HUES48 (cell line): ENCODE results near the gene SMOC2.

Source experiments
- H3K27ac ChIP-seq: one replicate; pipeline ENCODE4 v1.7.0; 2013; ENCODE audit warnings: low read depth, low read length, inconsistent platforms
- H3K27me3 ChIP-seq: 2 replicates; pipeline ENCODE4 v1.6.1; 2013; ENCODE audit warnings: mild to moderate bottlenecking, low read length; ENCODE audit not compliant: control insufficient read depth, insufficient read depth
- H3K36me3 ChIP-seq: 2 replicates; pipeline ENCODE4 v1.6.1; 2013; ENCODE audit warnings: low read length; ENCODE audit not compliant: control insufficient read depth, insufficient read depth
- H3K4me1 ChIP-seq: 2 replicates; pipeline ENCODE4 v1.6.1; 2013; ENCODE audit warnings: mild to moderate bottlenecking, low read length; ENCODE audit not compliant: control insufficient read depth, insufficient read depth
- H3K4me3 ChIP-seq: 2 replicates; pipeline ENCODE4 v1.5.1; 2013; ENCODE audit warnings: mild to moderate bottlenecking, low read depth, low read length
- H3K9ac ChIP-seq: 2 replicates; pipeline ENCODE4 v1.6.1; 2013; ENCODE audit warnings: mild to moderate bottlenecking, low read depth, low read length, moderate library complexity
- H3K9me3 ChIP-seq: 2 replicates; pipeline ENCODE4 v1.6.1; 2013; ENCODE audit warnings: low read length; ENCODE audit not compliant: control insufficient read depth, insufficient read depth

Gene SMOC2

DNA sequence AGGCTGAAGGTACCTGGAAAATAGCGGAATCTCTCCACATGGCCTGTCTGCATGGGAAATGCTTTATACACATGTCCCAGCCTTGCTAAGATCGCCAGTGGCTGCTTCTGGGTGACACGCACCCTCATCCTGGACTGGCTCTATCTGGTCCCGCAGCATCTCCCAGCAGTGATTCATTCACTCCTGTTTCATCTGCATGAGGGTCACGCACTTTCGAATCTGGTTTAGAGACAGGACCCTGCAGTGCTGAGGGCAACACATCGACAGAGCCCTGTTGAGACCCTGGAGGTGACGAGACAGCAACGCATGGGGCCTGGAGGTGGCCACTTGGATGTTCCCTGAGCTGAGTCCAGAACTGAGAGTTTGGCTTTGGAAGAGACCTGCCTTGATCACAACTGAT lies 136.5 kb downstream of the SMOC2 start:
- Histone ChIP-seq H3K27me3 (no peaks in the 10 kb centered on the region), H3K9me3 (no peaks in the 10 kb centered on the region), H3K27ac (no peak overlapping the region), H3K4me3 (no peak overlapping the region), H3K9ac (no peak overlapping the region), H3K4me1 (no peaks in the 10 kb centered on the region), H3K36me3 (no peaks in the 10 kb centered on the region)

DNA sequence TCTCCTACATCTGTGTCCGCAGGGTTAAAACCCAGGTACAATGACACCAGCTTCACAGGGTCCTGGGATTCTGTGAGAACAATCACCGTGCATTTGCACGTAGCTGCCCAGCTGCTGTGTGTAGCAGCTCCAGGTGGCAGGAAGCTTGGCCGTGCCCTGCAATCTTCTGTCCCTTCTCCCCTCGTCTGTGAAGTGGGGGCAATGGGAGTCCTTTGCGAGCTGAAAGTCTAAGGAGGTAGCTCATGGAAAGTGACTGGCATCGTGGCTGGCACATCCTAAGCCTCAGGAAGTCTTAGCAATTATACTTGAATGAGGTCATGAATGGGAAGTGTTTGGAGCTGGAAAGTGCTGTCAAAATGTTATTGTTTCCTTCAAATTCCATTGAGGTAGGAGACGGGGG lies 137.1 kb downstream of the SMOC2 start:
- H3K27ac ChIP-seq = no peak overlapping the region
- H3K27me3 ChIP-seq = no peaks in the 10 kb centered on the region
- no peaks in the 10 kb centered on the region for H3K9me3 ChIP-seq

DNA sequence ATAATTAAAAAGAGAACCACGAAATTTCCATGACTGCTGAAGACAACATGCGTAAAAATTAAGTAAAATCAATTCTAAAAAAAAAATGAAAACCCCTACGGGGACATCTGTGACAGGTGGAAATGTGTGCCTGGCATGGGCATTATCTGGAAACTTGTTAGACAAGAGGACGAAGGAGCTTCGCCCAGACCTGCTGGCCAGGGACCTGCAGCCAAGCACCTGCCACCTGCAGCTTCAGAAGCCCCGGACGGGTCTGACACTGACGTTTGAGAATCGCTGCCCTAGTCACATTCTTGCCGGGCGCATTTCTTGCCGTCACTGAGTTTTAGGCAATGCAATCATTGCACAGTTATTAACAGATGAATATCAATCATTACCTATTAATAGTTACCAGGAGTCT lies 140.3 kb downstream of the SMOC2 start:
- Histone ChIP-seq H3K36me3 (no peaks in the 10 kb centered on the region), H3K4me1 (no peaks in the 10 kb centered on the region; the same call in 1 of the 2 replicates), H3K27me3 (no peaks in the 10 kb centered on the region), H3K9ac (no peak overlapping the region), H3K9me3 (no peaks in the 10 kb centered on the region), H3K27ac (no peak overlapping the region), H3K4me3 (no peak overlapping the region)

More for the DNA sequence above, 137.1 kb downstream of the SMOC2 start:
- Histone ChIP-seq H3K4me3 (no peak overlapping the region), H3K4me1 (no peaks in the 10 kb centered on the region), H3K9ac (no peak overlapping the region), H3K36me3 (no peaks in the 10 kb centered on the region)

DNA sequence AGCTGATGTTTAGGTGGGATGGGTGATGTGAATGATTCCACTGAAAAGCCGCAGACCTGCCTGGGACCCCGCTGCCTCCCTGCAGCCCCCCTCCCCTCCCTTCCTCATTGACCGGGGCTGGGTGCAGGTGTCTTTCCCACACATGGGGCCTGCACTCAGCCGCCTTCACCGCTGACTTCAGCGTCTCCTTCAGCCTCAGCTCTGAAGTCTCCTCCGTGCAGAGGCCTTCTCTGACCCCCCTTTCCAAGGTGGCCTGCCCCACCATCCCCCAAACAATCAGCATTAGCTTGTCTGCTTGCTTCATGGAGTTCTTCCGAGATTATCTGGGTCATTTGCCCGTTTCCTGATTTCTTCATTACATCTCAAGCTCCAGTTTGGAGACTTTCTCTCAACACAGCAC lies 140.7 kb downstream of the SMOC2 start:
- Histone ChIP-seq H3K4me3 (no peak overlapping the region), H3K4me1 (no peaks in the 10 kb centered on the region; the same call in 1 of the 2 replicates), H3K27ac (no peak overlapping the region), H3K27me3 (no peaks in the 10 kb centered on the region), H3K9ac (no peak overlapping the region), H3K9me3 (no peaks in the 10 kb centered on the region), H3K36me3 (no peaks in the 10 kb centered on the region)

DNA sequence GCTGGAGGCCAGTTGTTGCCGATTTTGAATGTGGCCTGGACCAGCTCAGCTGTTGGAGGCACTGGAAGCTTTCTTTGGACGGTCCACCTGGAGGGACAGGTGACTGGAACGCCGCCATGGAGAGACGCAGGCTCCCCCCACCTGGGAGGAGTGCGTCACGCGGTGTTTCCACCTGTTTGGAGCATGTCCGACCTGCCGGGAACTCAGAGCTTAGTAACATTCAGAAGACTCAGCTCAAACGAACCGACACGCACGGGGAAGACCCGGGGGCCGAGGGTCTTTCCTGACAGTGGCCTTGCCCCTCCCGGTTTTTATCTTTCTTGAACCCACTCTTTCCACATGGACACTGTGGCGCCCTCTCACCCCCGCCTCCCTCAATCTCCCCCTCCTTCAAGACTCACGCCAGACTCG lies 141.6 kb downstream of the SMOC2 start:
- Histone ChIP-seq H3K27me3 (no peaks in the 10 kb centered on the region), H3K36me3 (no peaks in the 10 kb centered on the region), H3K9me3 (no peaks in the 10 kb centered on the region), H3K4me1 (no peaks in the 10 kb centered on the region; the same call in 1 of the 2 replicates), H3K9ac (no peak overlapping the region), H3K27ac (no peak overlapping the region), H3K4me3 (no peak overlapping the region)

DNA sequence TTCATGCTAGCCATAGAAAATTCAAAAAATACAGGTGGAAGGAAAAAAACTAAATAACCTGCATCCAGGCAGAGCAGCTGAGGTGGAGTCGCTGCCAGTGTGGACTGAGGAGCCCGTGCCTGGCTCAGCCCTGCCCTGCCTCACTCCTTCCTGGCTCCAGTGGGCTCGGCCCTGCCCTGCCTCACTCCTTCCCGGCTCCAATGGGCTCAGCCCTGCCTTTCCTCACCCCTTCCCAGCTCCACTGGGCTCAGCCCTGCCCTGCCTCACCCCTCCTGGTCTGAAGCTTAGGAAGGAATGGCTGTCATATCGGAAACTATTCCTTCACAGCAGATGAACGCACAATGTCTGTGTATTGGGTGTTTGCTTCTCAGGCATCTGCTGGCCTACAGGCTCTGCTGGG lies 142.1 kb downstream of the SMOC2 start:
- no peaks in the 10 kb centered on the region for H3K9me3 ChIP-seq
- H3K4me1 ChIP-seq = no peaks in the 10 kb centered on the region; the same call in 1 of the 2 replicates
- H3K4me3 ChIP-seq = no peak overlapping the region
- H3K36me3 ChIP-seq = no peaks in the 10 kb centered on the region
- no peak overlapping the region for H3K9ac ChIP-seq
- no peaks in the 10 kb centered on the region for H3K27me3 ChIP-seq
- no peak overlapping the region for H3K27ac ChIP-seq

DNA sequence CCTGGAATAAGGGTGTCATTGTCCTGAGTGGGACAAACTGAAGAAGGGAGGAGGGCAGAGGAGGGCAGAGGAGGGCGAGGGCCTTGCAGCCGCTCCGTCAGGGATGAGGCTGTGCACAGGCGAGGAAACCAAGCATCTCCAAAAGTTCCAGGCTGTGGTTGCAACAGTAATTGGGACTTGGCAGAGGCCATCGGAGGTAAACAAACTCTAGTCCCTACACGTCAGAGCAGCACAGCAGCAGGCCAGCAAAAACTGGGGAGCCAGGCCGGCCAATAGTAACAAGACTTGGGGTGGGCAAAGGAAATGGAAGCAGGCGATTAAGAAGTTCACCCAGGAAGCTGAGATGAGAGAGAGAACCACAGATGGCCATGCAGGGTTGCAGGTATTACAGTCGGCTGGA lies 142.8 kb downstream of the SMOC2 start:
- H3K27ac ChIP-seq = no peak overlapping the region
- H3K36me3 ChIP-seq = no peaks in the 10 kb centered on the region
- H3K4me1 ChIP-seq = no peaks in the 10 kb centered on the region; the same call in 1 of the 2 replicates
- no peaks in the 10 kb centered on the region for H3K27me3 ChIP-seq
- H3K9ac ChIP-seq = no peak overlapping the region
- no peak overlapping the region for H3K4me3 ChIP-seq
- no peaks in the 10 kb centered on the region for H3K9me3 ChIP-seq

DNA sequence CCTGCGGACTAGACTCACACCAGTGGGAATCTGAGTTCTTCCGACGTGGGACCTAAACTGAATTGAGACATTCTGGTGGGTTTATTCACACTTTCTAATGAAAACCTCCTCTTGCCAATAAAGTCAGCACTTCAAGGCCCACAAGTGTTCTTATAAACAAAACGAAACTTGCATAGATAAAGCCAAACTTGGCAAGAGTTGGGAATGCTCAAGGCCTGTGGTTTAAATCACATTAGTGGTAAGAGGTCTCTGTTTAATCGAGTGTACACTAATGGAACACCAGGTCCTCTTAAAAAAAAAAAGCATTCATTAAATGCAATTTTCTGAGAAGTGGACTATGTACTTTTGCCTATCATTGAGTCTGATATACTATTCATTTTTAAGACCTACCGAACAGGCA lies 143.3 kb downstream of the SMOC2 start:
- no peak overlapping the region for H3K27ac ChIP-seq
- H3K36me3 ChIP-seq = no peaks in the 10 kb centered on the region
- H3K27me3 ChIP-seq = no peaks in the 10 kb centered on the region
- no peak overlapping the region for H3K9ac ChIP-seq
- no peak overlapping the region for H3K4me3 ChIP-seq
- no peaks in the 10 kb centered on the region for H3K9me3 ChIP-seq
- no peaks in the 10 kb centered on the region; the same call in 1 of the 2 replicates for H3K4me1 ChIP-seq

DNA sequence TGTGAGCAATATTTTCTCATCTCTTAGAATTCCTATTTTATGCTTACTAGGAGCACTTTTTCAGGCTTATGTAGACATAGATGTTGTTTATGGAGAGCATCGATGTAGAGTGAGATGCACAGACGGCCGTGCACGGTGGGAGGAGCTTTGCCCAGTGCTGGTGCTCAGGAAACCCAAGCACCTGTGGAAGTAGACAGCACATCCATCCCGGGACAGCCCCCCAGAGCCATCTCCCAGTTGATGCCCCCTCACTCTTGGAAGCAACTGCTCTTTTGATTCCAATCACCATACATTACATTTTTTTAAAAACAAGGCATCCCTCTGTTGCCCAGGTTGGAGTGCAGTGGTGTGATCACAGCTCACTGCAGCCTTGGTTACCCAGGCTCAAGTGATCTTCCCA lies 143.7 kb downstream of the SMOC2 start:
- Histone ChIP-seq H3K27ac (no peak overlapping the region), H3K36me3 (no peaks in the 10 kb centered on the region), H3K9me3 (no peaks in the 10 kb centered on the region), H3K4me1 (no peaks in the 10 kb centered on the region; the same call in 1 of the 2 replicates), H3K4me3 (no peak overlapping the region), H3K9ac (no peak overlapping the region), H3K27me3 (no peaks in the 10 kb centered on the region)

DNA sequence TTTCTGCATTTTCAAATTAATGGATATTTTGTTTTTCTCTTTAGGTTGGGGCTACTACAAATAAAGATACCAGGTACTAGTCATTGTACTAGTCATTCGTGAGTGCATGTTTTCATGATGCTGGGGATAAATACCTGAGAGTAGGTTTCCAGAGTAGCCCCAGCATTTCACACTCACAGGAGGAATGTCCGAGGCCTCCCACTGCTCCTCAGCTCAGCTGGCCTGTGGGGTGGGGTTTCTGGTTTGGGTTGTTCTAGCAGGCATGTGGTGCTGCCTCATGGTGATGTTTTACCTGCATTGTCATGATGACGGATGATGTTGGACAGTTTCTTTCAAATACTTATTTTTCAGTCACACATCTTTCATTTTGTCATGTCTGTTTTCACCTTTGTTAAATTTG lies 144.5 kb downstream of the SMOC2 start:
- Histone ChIP-seq H3K36me3 (no peaks in the 10 kb centered on the region), H3K27me3 (no peaks in the 10 kb centered on the region), H3K9me3 (no peaks in the 10 kb centered on the region), H3K9ac (no peak overlapping the region), H3K4me3 (no peak overlapping the region), H3K27ac (no peak overlapping the region), H3K4me1 (no peaks in the 10 kb centered on the region; the same call in 1 of the 2 replicates)

DNA sequence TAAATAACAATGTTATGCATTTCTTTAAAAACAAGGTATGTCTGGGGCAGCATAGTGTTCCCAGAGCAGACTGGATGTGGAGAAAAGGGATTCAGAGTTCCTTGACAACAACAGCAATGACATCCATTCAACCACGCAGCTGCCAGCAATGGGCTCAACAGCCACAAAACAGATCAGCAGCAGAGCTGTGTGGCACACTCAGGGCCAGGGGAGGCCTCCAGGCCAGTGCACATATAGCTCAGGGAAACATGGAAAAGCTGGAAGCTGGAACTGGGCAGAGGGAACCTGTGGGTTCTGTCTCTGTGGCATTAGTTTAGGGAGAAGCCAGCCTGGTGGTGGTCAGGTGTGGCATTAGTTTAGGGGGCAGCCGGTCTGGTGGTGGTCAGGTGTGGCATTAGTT lies 148.3 kb downstream of the SMOC2 start:
- Histone ChIP-seq H3K27me3 (no peaks in the 10 kb centered on the region), H3K27ac (no peak overlapping the region), H3K4me1 (no peaks in the 10 kb centered on the region; the same call in 1 of the 2 replicates), H3K9ac (no peak overlapping the region), H3K9me3 (0 out of 2 replicates have a peak, but pooled peaks cover 4% of the 10 kb centered on the region), H3K36me3 (no peaks in the 10 kb centered on the region), H3K4me3 (no peak overlapping the region)

DNA sequence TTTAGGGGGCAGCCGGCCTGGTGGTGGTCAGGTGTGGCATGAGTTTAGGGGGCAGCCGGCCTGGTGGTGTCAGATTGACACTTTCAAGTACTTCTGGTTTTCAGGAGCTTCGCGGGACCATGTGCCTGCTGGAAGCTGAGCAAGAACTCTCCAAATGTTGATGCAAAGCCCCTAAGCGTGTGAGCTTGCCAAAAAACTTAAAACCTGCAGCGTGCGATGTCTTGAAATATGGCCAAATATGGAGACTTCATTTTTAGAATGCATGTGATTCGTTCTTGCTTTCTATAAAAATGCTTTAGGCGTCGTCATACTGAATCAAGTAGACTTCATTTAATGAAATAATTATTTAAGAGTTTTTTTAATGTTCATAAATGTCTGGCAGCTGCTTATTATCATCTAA lies 149.4 kb downstream of the SMOC2 start:
- Histone ChIP-seq H3K36me3 (no peaks in the 10 kb centered on the region), H3K27me3 (no peaks in the 10 kb centered on the region), H3K9me3 (0 out of 2 replicates have a peak, but pooled peaks cover 4% of the 10 kb centered on the region), H3K9ac (no peak overlapping the region), H3K4me1 (no peaks in the 10 kb centered on the region; the same call in 1 of the 2 replicates), H3K4me3 (no peak overlapping the region), H3K27ac (no peak overlapping the region)
